CD4-positive, alpha-beta T cell treated with Interferon gamma for 1 hour (primary cell): ENCODE measurements around the gene TEX26.

Experiments
- DNase-seq: peaks from one replicate; pipeline ENCODE4 v3.0.0-alpha.2; 2020

The TEX26 gene

DNA sequence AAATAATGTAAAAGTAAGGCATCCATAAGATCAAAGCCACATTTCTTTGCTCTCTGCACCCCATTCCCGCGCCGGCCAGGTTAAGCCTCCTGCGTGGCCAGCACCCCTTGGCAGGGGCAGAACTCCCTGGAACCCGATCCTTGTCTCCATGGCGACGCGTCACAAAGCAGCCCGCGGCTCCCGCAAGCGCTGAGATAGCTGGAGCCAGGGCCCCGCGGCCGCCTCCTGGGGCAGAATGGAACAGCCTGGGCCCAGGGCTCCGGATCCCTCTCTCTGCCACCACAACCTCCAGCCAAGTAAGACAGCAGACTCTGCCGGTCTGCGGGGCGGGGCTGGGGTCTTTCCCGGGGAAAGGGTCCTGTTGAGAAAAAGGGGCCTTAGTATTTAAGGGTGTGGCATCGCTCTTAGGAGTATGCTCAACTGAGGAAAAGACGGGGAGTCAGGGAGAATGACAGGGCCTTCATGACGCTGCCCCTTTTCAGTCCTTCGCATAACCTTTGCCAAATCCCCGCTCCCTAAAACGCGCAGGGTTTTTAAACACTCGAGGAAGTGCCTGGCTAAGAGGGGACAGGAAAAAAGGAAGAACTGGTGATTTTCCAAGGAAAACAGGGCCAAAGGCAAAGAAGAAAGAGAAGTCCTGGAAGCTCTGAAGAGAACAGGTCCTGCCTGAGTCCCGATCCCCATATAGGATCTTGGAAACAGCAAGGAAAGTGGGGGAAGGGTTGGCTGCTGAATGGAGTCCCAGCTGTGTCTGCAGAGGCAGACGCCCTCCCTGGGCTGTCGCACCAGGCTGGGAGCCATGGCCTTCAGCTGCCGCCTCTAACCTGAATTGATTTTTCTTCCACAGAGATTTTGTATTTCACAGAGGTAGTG lies at the start of gene TEX26:
Gene TEX26 (plus strand): TSS at position 176 of the 873 bp plus-strand sequence. CDS start 60 bp downstream, at position 236.
- no peak for DNase-seq

DNA sequence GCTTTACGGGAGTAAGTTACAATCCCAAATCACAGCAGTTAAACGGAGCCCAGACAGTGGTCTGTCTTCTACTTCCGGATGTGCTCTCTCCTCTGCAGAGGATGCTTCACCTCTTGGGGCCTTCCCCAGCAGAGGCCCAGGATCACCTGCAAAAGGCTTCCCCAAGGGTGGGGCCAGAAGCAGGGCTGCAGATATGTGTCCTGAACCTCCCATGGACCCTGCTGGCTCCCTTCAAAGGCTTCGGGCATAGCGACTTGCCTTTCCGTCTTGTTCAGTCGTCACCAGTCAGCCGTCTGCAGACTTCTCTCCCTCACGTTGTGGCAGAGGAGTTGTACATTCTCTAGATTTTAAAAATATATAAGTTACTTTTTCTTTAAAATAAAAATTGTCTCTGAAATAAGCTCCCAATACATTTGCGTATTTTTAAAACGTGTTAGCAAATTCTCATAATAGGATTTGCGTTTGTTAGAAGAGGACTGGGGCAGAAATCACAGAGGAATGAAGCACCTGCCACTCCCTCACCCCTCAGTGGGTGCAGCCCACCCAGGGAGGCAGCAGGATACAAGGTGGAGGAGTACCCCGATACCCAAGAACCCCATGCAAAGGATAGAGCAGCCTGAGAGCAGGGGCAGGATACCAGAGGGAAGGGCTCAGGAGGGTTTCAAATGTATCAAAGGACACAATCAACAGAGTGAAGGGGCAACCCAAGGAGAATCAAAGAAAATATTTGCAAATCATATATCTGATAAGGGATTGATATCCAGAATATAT lies 49.3 kb upstream of the TEX26 start:
- no peak for DNase-seq

DNA sequence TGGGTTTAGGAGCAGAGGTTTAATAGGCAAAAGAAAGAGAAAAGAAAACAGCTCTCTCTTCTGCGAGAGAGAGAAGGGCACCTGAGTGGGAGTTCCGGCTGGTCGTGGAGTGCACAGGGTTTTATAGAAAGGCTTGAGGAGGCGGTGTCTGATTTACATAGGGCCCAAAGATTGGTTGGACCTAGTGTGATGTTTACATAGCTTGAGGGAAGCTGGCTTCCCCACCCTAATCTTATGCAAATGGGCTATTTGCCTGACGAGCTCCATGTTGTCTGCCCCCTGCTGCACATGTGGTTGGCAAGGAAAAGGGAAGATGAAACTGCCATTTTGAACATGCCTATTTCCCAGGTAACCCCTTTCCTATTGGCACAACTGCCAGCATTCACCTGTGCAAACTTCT lies 47.9 kb upstream of the TEX26 start:
- no peak for DNase-seq

DNA sequence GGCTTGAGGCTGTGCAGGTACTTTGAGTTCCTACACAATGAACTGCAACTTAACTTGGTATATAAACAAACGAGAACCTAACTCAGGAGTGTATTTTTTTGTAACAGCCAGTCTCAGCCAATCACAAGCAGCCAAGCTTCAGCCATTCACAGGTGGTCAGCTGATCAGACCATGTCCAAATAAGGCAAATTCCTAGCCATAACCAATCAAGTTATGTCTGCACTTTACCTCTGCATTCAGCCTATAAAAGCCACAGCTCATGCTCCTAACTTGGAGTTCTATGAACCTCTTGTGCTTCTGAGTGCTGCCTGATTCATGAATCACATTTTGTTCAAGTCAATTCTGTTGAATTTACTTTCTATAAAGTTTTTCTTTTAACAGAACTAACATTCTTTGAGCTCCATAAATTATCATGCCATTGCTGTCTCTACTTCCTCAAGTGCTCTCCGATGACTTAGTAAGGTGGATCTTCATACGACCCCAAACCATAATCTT lies 43.2 kb upstream of the TEX26 start:
- no peak for DNase-seq

DNA sequence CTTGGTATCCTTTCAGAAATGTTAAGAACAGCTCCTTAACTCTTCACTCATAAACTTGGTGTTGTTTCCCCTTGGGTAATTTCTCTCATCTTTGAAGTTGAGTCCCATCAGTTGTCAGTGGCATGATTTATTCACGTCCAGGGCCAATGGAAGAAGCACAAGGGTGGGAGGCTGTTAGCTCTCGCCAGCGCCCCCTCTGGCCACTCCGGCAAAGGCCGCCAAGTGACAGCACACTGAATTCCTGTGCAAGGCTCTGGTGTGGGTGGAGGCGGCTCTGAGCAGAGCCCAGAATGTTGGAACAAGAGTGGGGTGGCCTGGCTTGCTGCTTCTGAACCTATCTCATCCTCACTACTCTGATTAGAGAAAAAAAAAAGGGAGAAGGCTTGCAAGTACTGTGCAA lies 39.5 kb upstream of the TEX26 start:
- no peak for DNase-seq

- no peak for DNase-seq
Measured at GRCh38 chr13:30895773-30896172, 36.7 kb upstream of the TEX26 start.

DNA sequence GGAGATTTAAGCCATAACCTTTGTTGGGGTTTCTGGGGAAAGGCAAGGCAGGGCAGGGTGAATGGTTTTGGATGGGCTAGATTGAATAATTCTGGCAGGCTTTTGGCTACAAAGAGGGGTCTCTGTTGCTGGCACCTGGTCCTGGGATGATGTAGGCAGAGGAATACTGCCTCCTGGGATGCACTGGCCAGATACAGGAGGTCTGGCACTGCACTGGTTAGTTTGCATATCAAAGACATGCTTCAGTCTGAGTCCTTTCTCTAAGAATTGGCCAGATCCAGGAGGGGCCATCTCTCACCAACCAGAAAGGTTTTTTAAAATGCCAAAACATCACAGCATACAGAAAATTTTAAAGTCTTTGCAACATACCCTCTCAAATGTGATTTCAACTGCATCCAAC lies 34.4 kb upstream of the TEX26 start:
- no peak for DNase-seq

DNA sequence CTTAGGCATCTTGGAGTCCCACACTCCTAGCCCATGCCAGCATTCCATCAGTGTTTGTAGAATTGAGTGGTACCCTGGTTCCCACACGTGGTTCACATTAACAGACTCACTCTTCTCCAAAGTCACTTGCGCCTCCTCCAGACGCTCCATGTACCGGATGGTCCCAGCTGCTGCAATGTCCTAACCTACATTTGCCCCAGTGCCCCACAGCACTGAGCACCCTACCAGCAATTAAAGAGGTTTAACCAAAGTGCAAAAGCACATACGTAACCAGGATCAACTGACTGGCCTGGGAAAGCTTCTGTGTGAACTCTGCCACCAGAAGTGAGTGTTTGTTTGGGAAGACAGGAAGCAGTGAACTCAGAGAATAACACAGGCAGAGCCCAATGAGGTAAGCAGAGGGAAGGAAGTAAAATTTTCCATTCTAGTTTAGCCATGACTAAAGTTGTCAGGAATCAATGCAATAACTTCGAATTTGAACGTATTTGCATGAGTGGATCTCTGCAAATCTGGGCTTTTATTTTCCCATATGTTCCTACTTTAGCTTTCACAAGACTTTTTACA lies 33.7 kb upstream of the TEX26 start:
- no peak for DNase-seq

DNA sequence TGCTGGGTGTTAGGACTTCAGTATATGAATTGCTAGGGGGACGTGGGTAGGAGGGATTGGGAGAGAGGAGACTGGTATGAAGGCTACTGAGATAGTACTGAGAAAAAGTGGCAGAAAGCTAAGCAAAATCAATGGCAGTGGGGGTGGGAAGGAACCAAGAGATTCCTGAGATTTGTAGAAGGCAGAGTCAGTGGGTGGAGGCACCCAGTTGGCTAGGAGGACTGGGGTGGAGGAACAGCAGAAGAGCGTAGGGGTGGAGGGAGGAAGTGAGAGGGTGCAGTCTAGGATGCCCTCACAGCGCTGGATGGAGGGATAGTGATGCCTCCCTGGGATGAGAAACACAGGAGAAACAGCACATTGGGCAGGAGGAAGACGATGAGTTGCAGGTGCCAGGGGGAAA lies 32.0 kb upstream of the TEX26 start:
- no peak for DNase-seq

- DNase-seq = no peak
Measured at GRCh38 chr13:30900952-30901749, 31.3 kb upstream of the TEX26 start.

DNA sequence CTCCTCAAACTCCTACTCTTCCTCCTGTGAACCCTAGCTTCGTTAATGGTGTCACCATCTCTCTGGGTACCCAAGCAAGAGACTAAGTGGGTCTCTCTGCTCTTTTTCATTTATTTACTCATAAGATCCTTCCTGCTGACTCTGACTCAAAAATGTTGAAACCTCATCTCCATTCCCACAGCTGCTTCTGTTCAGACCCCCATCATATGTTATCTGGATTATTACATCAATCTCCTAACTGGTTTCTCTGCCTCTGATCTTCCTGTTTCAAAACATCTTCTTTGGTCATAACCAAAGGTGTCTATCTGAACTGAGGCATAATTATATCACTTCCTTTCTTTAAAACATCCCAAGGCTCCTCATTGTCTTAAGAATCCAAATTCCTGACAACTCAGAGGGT lies 28.4 kb upstream of the TEX26 start:
- no peak for DNase-seq

- DNase-seq = no peak
Measured at GRCh38 chr13:30905932-30906383, 26.5 kb upstream of the TEX26 start, which contains the start of gene MEDAG. MEDAG (plus strand) TSS chr13:30906271; CDS start chr13:30906516, 245 bp downstream.

DNA sequence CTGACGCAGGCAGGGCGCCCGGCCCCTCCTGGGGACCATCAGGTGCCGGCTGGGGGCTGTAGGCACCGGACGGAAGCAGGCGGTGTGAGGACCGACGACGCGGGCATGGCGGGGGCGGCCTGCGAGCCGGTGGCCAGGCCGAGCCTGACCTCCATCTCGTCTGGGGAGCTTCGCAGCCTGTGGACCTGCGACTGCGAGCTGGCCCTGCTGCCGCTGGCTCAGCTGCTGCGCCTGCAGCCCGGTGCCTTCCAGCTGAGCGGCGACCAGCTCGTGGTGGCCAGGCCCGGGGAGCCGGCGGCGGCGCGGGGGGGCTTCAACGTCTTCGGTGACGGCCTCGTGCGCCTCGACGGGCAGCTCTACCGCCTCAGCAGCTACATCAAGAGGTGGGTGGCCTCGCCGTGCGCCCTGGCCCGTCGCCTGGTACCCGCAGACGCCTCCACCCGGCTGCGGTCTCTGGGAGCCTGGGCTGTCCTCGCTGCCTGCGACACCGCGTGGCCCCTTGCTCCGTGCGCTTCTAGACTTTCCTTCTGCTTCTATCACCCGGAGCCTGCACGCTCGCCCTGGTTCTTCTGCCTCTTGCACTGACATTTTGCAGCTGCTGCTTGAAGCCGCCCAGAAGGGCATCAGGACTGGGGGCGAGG lies 25.9 kb upstream of the TEX26 start:
- no peak for DNase-seq

GRCh38 chr13:30907121-30907861 lies 25.2 kb upstream of the TEX26 start:
- DNase-seq = no peak

DNA sequence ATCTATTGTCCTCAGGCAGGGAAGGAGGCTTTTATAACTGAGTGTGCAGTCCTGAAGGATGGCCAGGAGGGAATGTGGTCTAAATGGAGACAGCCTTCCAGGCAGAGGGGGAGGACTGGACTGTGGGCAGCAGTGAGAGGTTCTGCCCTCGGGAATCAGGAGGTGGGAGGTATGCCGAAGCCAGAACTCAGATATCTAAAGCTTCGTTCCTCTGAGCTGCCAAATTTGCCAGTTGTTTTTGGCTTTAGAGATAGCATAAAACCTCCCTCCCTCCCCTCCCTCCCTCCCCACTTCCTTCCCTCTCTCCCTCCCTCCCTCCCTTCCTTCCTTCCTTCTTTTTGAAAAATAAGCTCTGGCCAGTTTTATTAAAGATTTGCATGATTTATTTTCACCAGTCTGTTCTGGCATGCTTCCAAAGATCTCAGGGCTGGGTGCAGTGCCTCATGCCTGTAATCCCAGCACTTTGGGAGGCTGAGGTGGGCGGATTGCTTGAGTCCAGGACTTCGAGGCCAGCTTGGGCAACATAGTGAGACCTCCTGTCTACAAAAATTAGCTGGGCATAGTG lies 24.0 kb upstream of the TEX26 start:
- DNase-seq = no peak

DNA sequence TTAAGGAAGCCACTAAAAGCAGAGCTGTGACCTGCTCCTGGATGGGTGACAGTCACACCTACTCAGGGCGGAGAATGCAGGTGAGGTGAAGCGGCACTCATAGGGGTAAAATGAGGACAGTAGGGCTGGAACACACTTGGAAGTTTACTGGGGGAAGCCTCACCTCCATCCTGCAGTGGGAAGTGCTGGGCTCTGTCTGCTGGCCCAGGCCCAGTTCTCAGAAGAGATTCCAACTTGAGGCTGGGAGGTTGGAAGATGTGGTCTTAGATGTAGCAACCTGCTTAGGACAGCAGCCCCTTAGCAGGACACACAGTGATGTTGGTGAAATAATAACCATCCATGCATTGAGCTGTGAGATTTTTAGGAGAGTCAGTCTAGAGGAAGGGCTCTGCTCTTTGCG lies 21.8 kb upstream of the TEX26 start:
- DNase-seq = no peak

DNA sequence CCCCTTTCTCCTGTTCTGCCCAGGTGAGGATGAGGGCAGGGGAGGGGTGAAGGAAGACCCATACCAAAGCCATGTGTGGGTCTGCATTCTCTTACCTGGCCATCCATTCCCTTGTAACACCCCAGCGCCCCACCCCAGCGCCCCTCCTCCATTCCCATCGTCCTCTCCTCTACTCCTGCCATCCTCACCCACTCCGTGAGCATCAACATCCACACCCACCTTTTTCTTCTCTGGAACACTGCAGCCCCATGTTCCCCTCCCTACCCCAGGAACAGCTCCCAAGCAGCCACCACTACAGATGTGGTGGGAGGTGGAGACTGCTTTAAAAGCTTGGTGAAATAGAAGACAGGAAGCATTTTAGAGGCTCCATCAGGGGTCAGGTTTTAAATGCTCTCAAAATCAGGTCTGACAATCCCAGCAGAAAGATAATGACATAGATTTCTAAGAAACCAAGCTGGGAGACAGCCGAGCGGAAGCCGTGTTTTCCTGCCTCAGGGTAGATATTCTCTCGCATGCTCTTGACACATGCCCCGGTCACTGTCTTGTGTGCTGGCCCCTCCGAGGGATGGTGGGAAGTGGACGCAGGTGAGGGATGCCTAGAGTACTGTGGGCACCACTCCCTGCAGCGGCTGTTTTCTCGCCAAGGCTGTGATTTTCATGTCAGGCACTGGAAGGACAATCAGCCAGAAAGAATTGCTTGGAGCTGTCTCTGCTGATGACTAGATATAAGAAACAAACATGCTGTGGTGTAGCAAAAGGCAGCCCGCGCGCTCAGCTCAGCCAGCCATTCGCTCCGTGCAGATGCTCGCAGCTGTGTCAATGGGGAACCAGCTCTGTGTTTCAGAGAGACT lies 16.5 kb upstream of the TEX26 start:
- no peak for DNase-seq

DNA sequence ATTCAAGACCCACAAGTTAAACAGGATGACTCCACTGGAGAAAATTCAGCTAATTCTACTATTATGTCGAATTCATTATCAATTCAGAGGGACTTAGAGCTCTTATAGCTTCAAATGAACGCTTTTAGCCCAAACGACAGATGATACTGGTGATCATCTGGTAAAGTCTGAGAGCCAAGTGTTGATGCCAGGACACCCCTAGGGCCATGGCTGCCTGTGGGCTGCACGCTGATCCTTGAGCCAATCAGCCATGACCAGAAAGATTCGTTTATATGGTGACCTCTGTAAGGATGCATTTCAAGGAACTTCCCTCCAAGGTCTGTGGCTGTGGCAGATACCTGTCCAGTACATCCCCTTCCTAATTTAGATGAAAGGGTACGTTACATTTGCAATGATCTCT lies 15.5 kb upstream of the TEX26 start:
- no peak for DNase-seq

- DNase-seq = no peak
Measured at GRCh38 chr13:30918662-30919405, 13.6 kb upstream of the TEX26 start.
